ENCODE data around the gene UBE2Z.

The UBE2Z gene

DNA sequence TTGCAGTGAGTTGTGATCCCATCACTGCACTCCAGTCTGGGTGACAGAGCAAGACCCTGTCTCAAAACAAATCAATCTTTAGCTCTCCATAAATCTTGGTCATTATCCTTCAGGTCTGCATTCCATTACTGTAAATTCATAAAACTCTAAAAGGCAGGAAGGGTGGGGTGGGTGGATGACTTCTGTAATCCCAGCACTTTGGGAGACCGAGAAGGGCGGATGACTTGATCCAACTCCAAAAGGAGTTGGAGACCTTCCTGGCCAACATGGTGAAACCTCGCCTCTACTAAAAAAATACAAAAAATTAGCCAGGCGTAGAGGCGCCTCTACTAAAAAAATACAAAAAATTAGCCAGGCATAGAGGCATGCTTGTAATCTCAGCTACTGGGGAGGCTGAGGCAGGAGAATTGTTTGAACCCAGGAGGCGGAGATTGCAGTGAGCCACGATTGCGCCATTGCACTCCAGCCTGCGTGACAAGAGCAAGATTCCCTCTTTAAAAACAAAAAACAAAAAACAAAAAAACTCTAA is 2.2 kb upstream of the UBE2Z start:
- Histone ChIP-seq H3K36me3 (ENCODE audit: control insufficient read depth in 2 of 2, insufficient read depth in 2 of 2, low read length in 2 of 2) (peaks cover 4% of the 10 kb centered on the region in 2 donors), H3K27ac (ENCODE audit: low read length) (no peak overlapping the region), H3K27me3 (ENCODE audit: control insufficient read depth in 1 of 2, insufficient read depth in 2 of 2, low read length in 2 of 2) (no peaks in the 10 kb centered on the region), H3K9me3 (ENCODE audit: control insufficient read depth in 2 of 2, low read length in 2 of 2) (no peaks in the 10 kb centered on the region), H3K4me3 (ENCODE audit: low read length in 2 of 2) (no peak overlapping the region), H3K4me1 (ENCODE audit: control insufficient read depth, insufficient read depth, low read length) (peaks cover 19% of the 10 kb centered on the region), H3K9ac (ENCODE audit: low read length in 2 of 2) (no peak overlapping the region)

DNA sequence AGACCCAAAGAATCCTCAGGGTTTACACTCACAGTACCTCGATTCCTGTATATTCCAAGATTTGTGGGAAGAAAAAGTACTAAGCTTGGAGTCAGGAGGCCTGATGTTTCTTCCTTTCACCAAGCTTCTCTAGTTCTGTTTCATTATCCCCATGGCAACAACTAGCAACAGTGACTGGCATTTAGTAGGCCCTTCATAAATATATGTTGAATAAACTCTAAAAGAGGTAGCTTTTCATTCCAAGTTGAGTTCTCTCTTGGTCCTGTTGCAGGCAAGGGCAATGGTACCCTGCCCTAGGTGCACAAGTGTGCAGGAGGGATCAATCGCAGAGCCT is 527 bp upstream of the UBE2Z start:
- Histone ChIP-seq H3K9me3 (ENCODE audit: control insufficient read depth in 2 of 2, low read length in 2 of 2) (no peaks in the 10 kb centered on the region), H3K9ac (ENCODE audit: low read length in 2 of 2) (peak overlapping the region; percentile 84 to 95), H3K27ac (ENCODE audit: low read length) (peak overlapping the region; percentile 83), H3K4me1 (ENCODE audit: control insufficient read depth, insufficient read depth, low read length) (peaks cover 23% of the 10 kb centered on the region), H3K4me3 (ENCODE audit: low read length in 2 of 2) (peak overlapping the region; percentile 87 to 92), H3K36me3 (ENCODE audit: control insufficient read depth in 2 of 2, insufficient read depth in 2 of 2, low read length in 2 of 2) (peaks cover 4 to 8% of the 10 kb centered on the region in 2 donors), H3K27me3 (ENCODE audit: control insufficient read depth in 1 of 2, insufficient read depth in 2 of 2, low read length in 2 of 2) (no peaks in the 10 kb centered on the region)

DNA sequence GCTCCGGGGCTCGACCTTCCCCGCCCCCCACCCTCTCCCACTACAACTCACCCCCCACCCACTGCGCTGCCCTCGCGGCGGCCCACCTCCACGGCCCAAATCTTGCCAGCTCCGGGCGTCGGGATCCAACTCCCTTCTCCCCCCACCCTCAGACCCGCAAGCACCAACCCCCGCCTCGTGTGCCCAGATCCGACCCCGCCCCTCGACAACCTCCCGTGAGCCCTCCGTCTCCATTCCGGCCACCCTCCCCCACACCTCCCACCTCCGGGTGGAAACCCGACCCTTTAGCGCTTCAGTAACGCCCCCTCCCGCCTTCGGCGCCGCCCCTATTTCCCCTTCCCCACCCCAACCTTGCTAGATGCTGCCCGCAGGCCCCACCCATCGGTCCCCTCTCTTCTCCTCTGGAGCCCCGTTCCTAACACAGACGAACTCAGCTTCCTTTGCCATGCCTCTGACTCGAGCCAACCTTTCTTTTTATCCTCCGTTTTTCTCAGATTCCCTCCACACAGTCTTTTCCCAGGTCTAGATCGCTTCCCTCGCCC is 717 bp downstream of the UBE2Z start:
- H3K27me3 ChIP-seq (ENCODE audit: control insufficient read depth in 1 of 2, insufficient read depth in 2 of 2, low read length in 2 of 2): no peaks in the 10 kb centered on the region
- no peaks in the 10 kb centered on the region for H3K9me3 ChIP-seq (ENCODE audit: control insufficient read depth in 2 of 2, low read length in 2 of 2)
- H3K4me3 ChIP-seq (ENCODE audit: low read length in 2 of 2): peak overlapping the region; percentile 87 to 92
- peak overlapping the region; percentile 76 to 84 for H3K9ac ChIP-seq (ENCODE audit: low read length in 2 of 2)
- H3K4me1 ChIP-seq (ENCODE audit: control insufficient read depth, insufficient read depth, low read length): peaks cover 23% of the 10 kb centered on the region
- H3K27ac ChIP-seq (ENCODE audit: low read length): peak overlapping the region; percentile 18
- H3K36me3 ChIP-seq (ENCODE audit: control insufficient read depth in 2 of 2, insufficient read depth in 2 of 2, low read length in 2 of 2): peaks cover 6 to 13% of the 10 kb centered on the region in 2 donors

DNA sequence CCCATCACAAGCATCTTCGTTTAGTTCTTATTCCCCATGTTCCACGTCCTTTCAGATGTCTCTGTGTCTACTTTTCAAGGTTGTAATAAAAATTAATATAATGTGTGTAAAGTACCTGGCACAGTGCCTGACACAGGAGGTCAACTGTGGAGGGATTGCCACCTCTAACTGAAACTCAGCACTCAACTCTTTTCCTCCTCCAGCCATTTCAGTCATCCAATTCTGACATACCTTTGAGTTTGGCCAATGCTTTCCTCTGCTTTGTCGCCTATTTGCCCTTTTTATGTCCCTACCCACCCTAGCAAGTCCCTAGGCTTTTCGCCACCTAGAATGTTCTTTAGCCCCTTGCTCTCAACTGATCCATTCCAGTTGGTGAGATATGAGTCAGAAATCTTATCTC is 1.6 kb downstream of the UBE2Z start:
- Histone ChIP-seq H3K9ac (ENCODE audit: low read length in 2 of 2) (peak overlapping the region; percentile 36 to 84), H3K27me3 (ENCODE audit: control insufficient read depth in 1 of 2, insufficient read depth in 2 of 2, low read length in 2 of 2) (no peaks in the 10 kb centered on the region), H3K4me3 (ENCODE audit: low read length in 2 of 2) (peak overlapping the region; percentile 87 to 92), H3K4me1 (ENCODE audit: control insufficient read depth, insufficient read depth, low read length) (peaks cover 23% of the 10 kb centered on the region), H3K36me3 (ENCODE audit: control insufficient read depth in 2 of 2, insufficient read depth in 2 of 2, low read length in 2 of 2) (peaks cover 10 to 13% of the 10 kb centered on the region in 2 donors), H3K27ac (ENCODE audit: low read length) (no peak overlapping the region), H3K9me3 (ENCODE audit: control insufficient read depth in 2 of 2, low read length in 2 of 2) (no peaks in the 10 kb centered on the region)

DNA sequence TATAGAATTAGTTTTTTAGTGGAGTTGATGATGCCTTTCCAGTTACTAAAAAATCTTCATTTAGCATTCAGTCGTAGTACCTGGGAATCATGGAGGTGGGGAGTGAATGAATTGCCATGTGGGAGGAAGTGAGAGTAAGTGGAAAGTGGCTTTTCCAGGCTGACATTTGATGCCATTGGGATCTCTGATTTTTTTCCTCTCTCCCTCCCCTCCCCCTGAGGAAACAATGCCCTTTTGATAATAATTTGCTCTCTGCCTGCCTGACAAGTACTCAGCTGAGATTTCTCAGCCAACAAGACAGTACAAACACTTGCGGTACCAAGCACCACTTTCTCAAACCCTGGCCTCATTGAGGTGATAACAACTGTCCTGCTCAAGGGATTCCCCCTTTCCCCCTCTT is 2.2 kb downstream of the UBE2Z start:
- no peak overlapping the region for H3K27ac ChIP-seq (ENCODE audit: low read length)
- H3K27me3 ChIP-seq (ENCODE audit: control insufficient read depth in 1 of 2, insufficient read depth in 2 of 2, low read length in 2 of 2): no peaks in the 10 kb centered on the region
- H3K9me3 ChIP-seq (ENCODE audit: control insufficient read depth in 2 of 2, low read length in 2 of 2): no peaks in the 10 kb centered on the region
- peak overlapping the region in 1 of 2 donors; percentile 3 for H3K9ac ChIP-seq (ENCODE audit: low read length in 2 of 2)
- H3K4me1 ChIP-seq (ENCODE audit: control insufficient read depth, insufficient read depth, low read length): peaks cover 23% of the 10 kb centered on the region
- no peak overlapping the region for H3K4me3 ChIP-seq (ENCODE audit: low read length in 2 of 2)
- peaks cover 10 to 15% of the 10 kb centered on the region in 2 donors for H3K36me3 ChIP-seq (ENCODE audit: control insufficient read depth in 2 of 2, insufficient read depth in 2 of 2, low read length in 2 of 2)

DNA sequence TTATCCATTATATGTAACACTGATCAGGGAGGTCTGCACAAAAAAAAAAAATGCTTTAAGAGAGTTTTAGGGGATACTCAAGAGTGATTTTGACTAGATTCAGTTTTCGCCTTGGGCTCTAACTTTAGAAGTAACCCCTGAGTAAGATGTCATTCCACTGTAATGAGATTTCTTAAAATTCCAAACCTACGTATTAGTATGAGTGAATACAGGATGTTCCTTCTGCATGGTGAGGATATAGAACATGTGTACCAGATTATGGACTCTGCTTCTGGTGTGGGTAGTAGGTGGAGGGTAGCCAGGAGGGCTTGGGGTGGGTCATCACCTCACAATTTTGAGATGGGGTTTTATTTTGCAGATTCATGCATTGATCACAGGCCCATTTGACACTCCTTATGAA is 4.3 kb downstream of the UBE2Z start:
- peaks cover 10 to 17% of the 10 kb centered on the region in 2 donors for H3K36me3 ChIP-seq (ENCODE audit: control insufficient read depth in 2 of 2, insufficient read depth in 2 of 2, low read length in 2 of 2)
- H3K27ac ChIP-seq (ENCODE audit: low read length): no peak overlapping the region
- H3K4me3 ChIP-seq (ENCODE audit: low read length in 2 of 2): no peak overlapping the region
- peaks cover 23% of the 10 kb centered on the region for H3K4me1 ChIP-seq (ENCODE audit: control insufficient read depth, insufficient read depth, low read length)
- H3K9me3 ChIP-seq (ENCODE audit: control insufficient read depth in 2 of 2, low read length in 2 of 2): no peaks in the 10 kb centered on the region
- no peaks in the 10 kb centered on the region for H3K27me3 ChIP-seq (ENCODE audit: control insufficient read depth in 1 of 2, insufficient read depth in 2 of 2, low read length in 2 of 2)
- no peak overlapping the region for H3K9ac ChIP-seq (ENCODE audit: low read length in 2 of 2)

DNA sequence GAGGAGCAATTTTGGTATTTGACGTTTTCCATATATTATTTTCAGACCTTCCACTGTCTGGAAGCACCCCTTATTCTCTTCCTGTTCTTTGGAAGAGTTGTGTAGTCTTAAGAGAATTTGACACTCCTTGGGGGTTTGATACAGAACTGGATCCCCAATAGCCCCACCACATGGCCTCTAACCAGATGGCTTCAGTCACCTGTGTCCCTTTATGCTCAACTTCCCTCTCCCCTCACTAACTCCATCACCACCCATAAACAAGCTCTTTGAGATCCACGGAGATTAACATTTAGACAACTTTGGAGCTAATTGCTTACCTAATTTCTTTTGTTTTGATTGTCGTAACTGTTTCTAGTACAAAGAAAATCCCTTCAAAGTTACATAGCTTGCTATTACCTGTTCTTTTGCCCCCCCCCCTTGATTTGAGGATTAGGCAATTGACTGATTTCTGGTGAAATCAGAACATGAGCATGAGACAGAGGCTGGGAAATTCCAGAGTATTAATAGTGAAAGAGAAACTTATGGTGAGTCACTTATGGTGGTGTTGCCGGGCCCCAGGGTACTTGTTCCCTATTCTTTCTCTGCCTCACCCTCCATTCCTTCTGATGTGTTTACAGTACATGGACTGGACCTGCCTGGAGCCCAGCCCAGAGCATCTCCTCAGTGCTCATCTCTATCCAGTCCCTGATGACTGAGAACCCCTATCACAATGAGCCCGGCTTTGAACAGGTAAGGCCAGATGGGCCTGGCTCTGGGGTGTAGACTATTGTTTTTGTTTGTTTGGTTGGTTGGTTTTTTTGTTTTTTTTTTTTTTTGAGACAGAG is 7.5 kb downstream of the UBE2Z start:
- Histone ChIP-seq H3K4me1 (ENCODE audit: control insufficient read depth, insufficient read depth, low read length) (peaks cover 4% of the 10 kb centered on the region), H3K9me3 (ENCODE audit: control insufficient read depth in 2 of 2, low read length in 2 of 2) (no peaks in the 10 kb centered on the region), H3K36me3 (ENCODE audit: control insufficient read depth in 2 of 2, insufficient read depth in 2 of 2, low read length in 2 of 2) (peaks cover 17 to 35% of the 10 kb centered on the region in 2 donors), H3K27ac (ENCODE audit: low read length) (no peak overlapping the region), H3K4me3 (ENCODE audit: low read length in 2 of 2) (no peak overlapping the region), H3K9ac (ENCODE audit: low read length in 2 of 2) (no peak overlapping the region), H3K27me3 (ENCODE audit: control insufficient read depth in 1 of 2, insufficient read depth in 2 of 2, low read length in 2 of 2) (no peaks in the 10 kb centered on the region)

DNA sequence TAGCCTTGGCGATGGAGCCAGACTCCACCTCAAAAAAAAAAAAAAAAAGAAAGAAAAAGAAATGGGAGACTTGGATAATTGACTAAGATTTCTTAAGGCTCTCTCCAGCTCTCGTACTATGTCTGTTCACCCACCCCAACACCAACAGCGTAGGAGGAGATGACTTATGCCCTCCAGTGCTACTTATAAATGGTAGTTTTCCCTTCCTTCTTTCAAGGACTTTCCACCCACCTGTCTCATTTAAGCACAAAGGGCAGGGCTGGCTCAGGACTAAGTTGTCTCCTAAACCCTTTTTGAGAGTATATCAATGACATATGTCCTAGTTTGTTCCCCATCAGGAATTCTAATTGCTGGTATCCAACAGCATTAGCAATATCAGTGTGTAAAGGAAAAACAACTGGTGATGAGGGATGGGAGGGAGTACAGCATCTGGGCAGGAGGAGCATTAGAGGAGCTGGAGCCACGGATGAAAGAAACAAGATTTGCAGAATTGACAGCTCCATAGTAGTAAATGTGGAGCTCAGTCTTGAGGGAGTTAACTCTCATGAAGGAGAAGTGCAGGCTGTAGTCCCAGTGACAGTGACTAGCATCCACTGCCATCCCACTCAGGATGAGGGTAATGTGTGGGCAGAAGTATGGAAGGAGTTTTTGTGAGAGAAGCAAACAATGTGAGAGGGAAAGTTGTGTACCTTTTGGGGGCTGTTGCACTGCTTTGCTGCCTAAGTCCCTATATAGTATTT is 17.2 kb downstream of the UBE2Z start:
- H3K36me3 ChIP-seq (ENCODE audit: control insufficient read depth in 2 of 2, insufficient read depth in 2 of 2, low read length in 2 of 2): peaks cover 68 to 72% of the 10 kb centered on the region in 2 donors
- no peak overlapping the region for H3K4me3 ChIP-seq (ENCODE audit: low read length in 2 of 2)
- no peaks in the 10 kb centered on the region for H3K27me3 ChIP-seq (ENCODE audit: control insufficient read depth in 1 of 2, insufficient read depth in 2 of 2, low read length in 2 of 2)
- H3K9ac ChIP-seq (ENCODE audit: low read length in 2 of 2): no peak overlapping the region
- H3K9me3 ChIP-seq (ENCODE audit: control insufficient read depth in 2 of 2, low read length in 2 of 2): no peaks in the 10 kb centered on the region
- H3K4me1 ChIP-seq (ENCODE audit: control insufficient read depth, insufficient read depth, low read length): no peaks in the 10 kb centered on the region
- no peak overlapping the region for H3K27ac ChIP-seq (ENCODE audit: low read length)

DNA sequence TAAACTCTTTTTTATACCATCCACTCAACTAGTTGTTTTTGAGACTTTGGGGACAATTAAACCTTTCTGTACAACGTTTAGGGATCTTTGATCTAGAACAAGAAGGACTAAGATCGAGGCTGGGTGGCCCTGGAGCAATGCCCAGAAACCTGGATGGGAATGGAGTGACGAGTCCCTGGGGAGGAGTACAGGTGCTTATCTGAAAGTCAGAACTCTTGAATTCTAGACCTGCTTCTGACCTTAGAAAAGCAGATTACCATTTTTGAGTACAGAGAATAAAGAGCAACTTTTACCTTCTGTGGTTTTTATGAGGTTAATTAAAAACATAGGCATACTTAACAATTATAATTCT is 17.8 kb downstream of the UBE2Z start:
- Histone ChIP-seq H3K4me1 (ENCODE audit: control insufficient read depth, insufficient read depth, low read length) (no peaks in the 10 kb centered on the region), H3K9ac (ENCODE audit: low read length in 2 of 2) (no peak overlapping the region), H3K36me3 (ENCODE audit: control insufficient read depth in 2 of 2, insufficient read depth in 2 of 2, low read length in 2 of 2) (peaks cover 66 to 70% of the 10 kb centered on the region in 2 donors), H3K27me3 (ENCODE audit: control insufficient read depth in 1 of 2, insufficient read depth in 2 of 2, low read length in 2 of 2) (no peaks in the 10 kb centered on the region), H3K4me3 (ENCODE audit: low read length in 2 of 2) (no peak overlapping the region), H3K9me3 (ENCODE audit: control insufficient read depth in 2 of 2, low read length in 2 of 2) (no peaks in the 10 kb centered on the region), H3K27ac (ENCODE audit: low read length) (no peak overlapping the region)

DNA sequence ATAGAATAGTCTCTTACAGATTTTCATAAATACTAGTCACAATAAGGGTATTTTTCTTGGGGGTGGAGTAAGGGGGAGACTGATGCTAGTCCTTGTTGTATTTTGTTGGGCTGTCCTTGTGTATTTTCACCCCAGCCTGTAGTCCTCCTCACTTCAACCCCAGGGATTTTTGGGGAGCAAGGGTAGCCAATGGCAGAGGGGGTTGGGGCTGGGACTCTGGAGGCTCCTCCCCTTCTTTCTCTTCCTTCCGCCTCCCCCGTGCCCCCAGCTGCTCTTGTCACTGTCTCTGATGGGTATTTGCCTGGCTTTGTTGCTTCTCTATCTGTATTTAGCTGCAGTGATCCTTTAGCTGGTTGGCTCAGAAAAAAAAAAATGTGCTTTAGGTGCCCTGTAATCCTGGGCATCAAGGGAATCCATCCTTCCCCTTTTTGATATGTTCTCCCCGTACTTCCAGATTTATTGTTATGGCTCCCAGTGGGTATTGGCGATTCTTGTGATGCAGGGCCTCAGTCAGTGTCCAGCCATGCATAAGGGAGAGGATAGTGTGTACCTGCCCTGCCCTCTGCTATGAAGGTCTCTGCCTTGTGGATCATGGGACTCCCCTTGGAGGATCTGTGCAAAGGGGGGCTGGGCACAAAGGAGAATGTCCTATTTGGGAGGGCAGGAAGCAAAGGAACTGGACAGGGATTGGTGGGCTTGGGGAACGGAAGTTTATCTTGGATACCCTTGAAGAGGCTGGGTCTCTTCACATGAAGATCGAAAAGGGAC is 20.0 kb downstream of the UBE2Z start:
- Histone ChIP-seq H3K36me3 (ENCODE audit: control insufficient read depth in 2 of 2, insufficient read depth in 2 of 2, low read length in 2 of 2) (peaks cover 66 to 70% of the 10 kb centered on the region in 2 donors), H3K27me3 (ENCODE audit: control insufficient read depth in 1 of 2, insufficient read depth in 2 of 2, low read length in 2 of 2) (no peaks in the 10 kb centered on the region), H3K9me3 (ENCODE audit: control insufficient read depth in 2 of 2, low read length in 2 of 2) (no peaks in the 10 kb centered on the region), H3K9ac (ENCODE audit: low read length in 2 of 2) (no peak overlapping the region), H3K4me3 (ENCODE audit: low read length in 2 of 2) (no peak overlapping the region), H3K4me1 (ENCODE audit: control insufficient read depth, insufficient read depth, low read length) (no peaks in the 10 kb centered on the region), H3K27ac (ENCODE audit: low read length) (no peak overlapping the region)

Data from stomach smooth muscle (tissue), 2 donors.